HG03457 (cell line): ENCODE data around the gene TACC2.
"Not testable (repeated sequence)": the region's sequence is repeated elsewhere in the genome, so short reads cannot be mapped to it uniquely, and the experiment has no call there.

ENCODE experiments used
- ATAC-seq: cut with Tn5 transposase; IDR thresholded peaks from one replicate; pipeline ENCODE4 v1.9.1; 2021; ENCODE audit warnings: moderate number of reproducible peaks; ENCODE audit not compliant: unreplicated experiment

The TACC2 gene, protein sequence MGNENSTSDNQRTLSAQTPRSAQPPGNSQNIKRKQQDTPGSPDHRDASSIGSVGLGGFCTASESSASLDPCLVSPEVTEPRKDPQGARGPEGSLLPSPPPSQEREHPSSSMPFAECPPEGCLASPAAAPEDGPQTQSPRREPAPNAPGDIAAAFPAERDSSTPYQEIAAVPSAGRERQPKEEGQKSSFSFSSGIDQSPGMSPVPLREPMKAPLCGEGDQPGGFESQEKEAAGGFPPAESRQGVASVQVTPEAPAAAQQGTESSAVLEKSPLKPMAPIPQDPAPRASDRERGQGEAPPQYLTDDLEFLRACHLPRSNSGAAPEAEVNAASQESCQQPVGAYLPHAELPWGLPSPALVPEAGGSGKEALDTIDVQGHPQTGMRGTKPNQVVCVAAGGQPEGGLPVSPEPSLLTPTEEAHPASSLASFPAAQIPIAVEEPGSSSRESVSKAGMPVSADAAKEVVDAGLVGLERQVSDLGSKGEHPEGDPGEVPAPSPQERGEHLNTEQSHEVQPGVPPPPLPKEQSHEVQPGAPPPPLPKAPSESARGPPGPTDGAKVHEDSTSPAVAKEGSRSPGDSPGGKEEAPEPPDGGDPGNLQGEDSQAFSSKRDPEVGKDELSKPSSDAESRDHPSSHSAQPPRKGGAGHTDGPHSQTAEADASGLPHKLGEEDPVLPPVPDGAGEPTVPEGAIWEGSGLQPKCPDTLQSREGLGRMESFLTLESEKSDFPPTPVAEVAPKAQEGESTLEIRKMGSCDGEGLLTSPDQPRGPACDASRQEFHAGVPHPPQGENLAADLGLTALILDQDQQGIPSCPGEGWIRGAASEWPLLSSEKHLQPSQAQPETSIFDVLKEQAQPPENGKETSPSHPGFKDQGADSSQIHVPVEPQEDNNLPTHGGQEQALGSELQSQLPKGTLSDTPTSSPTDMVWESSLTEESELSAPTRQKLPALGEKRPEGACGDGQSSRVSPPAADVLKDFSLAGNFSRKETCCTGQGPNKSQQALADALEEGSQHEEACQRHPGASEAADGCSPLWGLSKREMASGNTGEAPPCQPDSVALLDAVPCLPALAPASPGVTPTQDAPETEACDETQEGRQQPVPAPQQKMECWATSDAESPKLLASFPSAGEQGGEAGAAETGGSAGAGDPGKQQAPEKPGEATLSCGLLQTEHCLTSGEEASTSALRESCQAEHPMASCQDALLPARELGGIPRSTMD (N-terminal part only)

DNA sequence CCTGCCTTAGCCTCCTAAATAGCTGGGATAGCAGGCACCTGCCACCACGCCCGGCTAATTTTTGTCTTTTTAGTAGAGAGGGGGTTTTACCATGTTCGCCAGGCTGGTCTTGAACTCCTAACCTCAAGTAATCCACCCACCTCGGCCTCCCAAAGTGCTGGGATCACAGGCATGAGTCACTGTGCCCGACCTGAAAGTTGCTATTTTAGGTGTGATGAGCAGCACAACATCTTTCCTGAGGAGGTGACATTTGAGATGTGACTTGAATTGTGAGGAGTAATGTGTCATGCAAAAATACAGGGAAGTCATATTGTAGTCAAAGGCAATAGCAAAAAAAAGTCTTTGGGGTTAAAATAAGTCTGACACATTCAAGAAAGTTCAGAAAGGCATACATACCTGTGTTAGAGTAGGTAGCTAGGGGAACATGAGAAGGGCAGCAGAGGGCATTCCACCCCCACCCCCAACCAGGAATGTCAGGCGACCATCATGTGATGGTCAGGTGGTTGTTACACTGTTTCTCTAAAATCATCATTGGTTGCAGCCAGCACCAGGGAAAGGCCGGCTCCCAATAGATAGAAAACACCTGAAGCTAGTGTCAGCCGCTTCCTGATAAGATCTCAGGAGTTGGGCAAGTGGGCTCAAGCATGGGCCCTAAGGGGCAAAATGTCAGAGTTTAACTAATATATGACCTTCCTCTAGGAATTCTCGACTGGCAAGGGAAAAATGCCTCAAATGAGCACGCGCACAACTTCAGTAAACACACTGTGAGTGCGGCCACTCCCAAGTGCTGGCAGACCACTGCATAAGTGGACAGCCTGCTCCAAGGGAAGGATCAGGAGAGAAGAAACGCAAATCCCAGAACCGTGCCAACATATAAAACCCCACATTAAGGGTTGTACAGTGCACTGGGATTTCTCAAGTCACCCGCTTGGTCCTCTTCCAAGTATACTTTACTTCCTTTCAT lies at the start of gene TACC2:
Gene TACC2 (plus strand): TSS at position 803 of the 964 bp plus-strand sequence. CDS start 32,819 bp downstream, outside the sequence.
- ATAC-seq, result no peak

- no peak for ATAC-seq
Observed at GRCh38 chr10:121941532-121941931, 47.4 kb upstream of the TACC2 start.

- no peak for ATAC-seq
Observed at GRCh38 chr10:121942749-121943416, 46.1 kb upstream of the TACC2 start.

DNA sequence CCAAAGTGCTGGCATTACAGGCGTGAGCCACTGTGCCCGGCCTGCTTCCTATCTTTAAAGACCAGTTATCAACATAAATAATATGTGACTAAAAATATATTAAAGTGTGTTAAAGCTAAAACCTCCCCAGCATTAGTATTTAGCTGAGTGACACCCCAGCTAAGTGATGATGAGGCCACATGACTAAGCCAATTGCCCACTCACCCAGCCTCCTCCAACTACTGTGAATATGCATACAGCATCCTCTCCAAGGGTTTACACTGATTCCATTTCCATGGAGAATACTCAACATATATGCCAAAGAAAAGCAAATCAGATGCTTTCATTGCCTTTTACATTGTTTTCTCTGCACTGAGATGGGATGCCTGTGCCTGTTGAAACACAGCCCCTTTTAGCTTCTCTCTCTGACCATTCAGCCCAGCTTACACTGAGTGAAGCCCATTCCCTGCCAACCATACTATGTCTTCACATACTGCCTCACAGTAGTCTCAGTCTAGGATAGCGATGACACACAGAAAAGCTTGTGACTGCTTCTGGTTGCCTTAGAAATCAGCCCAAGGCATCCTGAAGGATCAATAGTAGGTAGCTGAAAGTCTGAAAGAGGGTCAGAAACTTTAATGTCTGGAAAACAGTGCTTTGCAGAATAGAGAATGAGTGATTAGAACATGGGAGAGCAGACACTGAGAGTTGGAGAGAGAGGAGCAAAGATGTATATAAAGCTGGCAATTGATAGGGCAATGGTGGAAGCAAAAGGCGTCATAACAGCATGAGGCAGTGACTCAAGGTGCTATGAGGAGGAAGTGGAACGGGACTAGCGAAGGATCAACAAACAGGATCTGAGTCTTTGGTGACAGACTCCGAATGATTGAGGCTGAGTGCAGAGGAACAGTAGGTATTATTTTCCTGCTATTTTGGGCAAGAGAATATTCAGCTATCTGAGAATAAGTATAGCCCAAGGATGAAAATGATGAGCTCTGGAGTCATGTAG lies 41.3 kb upstream of the TACC2 start:
- no peak for ATAC-seq

GRCh38 chr10:121949049-121949448 lies 39.9 kb upstream of the TACC2 start:
- ATAC-seq, result no peak

- ATAC-seq, result no peak
Observed at GRCh38 chr10:121949451-121949850, 39.5 kb upstream of the TACC2 start.

- ATAC-seq, result no peak
Observed at GRCh38 chr10:121952226-121952625, 36.7 kb upstream of the TACC2 start.

DNA sequence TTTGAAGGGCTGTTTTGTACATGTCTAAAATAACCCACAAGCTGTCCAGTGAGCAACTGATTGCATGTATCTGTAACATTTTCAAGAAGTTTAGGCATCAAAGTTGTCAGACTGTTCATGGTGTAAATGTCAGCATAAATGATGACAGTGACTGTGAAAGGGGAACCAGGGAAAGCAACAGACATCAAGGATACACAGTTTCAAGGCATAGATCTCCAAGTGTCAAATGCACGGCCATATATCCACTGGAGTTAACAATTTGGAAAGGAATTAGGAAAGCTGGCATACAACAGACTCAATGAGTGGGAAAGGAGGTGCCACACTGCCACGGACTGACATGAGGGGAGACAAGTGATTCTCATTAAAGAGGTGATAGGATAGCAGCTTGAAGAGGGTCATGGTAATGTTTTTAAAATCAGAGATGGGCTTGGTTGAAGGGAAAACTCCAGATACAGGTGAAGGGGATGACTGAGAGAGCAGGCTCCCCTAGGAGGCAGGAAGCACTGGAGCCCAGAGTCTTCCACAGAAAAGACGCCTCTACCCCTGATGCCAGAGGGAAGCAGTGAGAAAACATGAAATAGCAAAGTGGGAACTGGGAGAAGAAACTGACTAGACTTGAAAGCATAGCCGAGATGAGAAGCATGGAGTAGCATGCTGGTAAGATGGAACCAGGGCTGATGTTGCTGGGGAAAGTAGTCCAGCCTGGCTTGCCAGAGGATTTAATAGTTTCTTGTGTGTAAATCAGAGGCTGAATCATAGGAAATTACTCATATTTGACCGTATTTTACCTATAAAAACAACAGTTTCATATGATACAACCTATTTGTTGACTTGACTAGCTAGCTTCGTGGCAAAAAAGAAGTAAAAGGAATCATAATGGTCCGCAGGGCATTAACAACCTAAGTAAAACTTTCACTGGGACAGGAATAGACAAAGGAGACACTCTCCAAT lies 32.6 kb upstream of the TACC2 start:
- no peak for ATAC-seq

DNA sequence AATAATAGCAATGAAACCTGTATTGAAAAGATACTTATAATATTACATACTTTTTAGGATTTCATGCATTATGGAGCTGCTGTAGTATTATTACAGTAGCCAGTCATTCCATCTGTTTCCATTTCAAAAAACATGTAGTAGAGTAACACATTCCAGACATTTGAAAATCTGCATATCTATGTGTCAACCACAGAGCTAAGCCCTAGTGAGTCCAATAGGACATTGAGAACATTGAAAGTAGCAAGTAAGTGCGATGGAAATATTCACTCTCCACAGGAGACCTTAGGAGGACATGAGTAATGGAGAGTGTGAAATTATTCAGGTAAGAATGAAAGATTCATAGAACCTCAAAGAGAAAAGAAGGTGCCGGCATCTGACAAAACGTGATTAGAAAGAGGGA lies 29.3 kb upstream of the TACC2 start:
- ATAC-seq, result no peak

- ATAC-seq, result no peak
Observed at GRCh38 chr10:121961456-121961855, 27.5 kb upstream of the TACC2 start.

DNA sequence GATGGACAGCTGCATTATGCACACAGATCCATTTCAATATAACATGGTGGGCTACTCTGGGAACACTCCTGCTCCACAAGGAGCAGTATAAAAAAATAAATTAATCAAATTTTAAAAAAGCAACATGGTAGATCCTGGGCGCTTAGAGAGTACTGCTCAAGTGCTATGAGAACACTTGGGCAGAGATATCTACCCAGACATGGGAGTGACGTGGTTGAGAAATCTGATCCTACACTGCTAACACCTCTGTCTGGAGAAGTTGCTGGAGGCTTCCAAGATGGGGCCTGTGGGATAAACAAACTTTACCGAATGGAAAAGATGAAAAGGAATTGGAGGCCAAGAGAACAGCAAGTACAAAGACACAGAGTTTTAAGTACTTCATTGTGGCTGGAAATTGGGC lies 23.0 kb upstream of the TACC2 start:
- ATAC-seq, result no peak

DNA sequence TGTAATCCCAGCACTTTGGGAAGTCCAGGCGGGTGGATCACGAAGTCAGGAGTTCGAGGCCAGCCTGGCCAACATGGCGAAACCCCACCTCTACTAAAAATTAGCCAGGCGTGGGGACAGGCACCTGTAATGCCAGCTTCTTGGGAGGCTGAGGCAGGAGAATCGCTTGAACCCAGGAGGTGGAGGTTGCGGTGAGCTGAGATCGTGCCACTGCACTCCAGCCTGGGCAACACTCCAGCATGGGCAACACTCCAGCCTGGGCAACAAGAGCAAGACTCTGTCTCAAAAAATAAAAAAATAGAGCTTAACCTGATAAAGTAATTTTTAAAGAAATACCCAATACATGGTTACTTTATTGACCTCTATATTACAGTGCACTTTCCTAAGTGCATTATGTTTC lies 19.9 kb upstream of the TACC2 start:
- not testable (repeated sequence) for ATAC-seq

- ATAC-seq, result no peak
Observed at GRCh38 chr10:121974019-121974534, 14.9 kb upstream of the TACC2 start.

DNA sequence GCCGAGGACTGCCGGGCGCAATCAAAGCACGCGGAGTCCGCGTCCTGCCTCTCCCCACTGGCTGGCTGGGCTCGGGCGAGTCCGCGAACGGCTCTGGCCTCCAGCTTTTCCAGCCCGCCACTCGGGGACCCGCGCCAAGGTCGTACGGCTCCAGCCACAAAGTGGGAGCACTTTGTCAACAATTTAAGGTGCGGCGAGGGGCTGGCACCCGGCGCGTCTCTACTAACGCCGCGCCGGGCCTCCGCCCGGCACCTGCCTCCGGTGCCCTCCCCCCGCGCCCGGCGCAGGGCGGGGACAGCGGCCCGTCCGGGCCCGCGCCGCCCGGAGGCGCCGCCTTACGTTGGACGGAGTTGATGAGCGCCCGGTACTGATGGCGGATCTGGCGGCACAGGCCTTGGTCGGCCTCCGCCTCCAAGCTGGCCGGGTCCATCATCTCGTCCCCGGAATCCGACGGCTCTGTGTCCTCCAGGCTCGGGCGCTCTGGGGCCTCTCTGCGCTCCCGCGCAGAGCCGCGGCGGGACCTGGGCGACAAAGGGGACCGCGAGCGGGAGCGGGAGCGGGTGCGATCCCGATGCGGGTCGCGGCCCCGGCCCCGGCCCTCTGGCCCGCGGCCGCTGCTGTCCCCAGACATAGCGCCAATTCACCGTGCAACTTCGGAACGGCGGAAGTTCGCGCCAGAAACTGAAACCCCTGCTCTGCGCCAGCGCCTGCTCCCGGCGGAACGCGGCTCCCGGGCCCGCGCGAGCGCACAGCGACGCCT lies 14.2 kb upstream of the TACC2 start, which contains the start of gene NSMCE4A:
Gene NSMCE4A (minus strand): TSS at position 683 of the 760 bp plus-strand sequence. CDS start 52 bp downstream, at position 631.
- peak; percentile 73 for ATAC-seq

- peak; percentile 17 for ATAC-seq
Observed at GRCh38 chr10:121975295-121976086, 13.5 kb upstream of the TACC2 start.
